ENCODE data around the gene HVCN1. TPM values are rescaled to one million over a fixed set of nuclear protein-coding genes. Genes with fewer than 3 reads are reported as not detected.
"Not testable (repeated sequence)": the region's sequence is repeated elsewhere in the genome, so short reads cannot be mapped to it uniquely, and the experiment has no call there.

The HVCN1 gene, protein sequence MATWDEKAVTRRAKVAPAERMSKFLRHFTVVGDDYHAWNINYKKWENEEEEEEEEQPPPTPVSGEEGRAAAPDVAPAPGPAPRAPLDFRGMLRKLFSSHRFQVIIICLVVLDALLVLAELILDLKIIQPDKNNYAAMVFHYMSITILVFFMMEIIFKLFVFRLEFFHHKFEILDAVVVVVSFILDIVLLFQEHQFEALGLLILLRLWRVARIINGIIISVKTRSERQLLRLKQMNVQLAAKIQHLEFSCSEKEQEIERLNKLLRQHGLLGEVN
- total RNA-seq = 1.3 TPM

DNA sequence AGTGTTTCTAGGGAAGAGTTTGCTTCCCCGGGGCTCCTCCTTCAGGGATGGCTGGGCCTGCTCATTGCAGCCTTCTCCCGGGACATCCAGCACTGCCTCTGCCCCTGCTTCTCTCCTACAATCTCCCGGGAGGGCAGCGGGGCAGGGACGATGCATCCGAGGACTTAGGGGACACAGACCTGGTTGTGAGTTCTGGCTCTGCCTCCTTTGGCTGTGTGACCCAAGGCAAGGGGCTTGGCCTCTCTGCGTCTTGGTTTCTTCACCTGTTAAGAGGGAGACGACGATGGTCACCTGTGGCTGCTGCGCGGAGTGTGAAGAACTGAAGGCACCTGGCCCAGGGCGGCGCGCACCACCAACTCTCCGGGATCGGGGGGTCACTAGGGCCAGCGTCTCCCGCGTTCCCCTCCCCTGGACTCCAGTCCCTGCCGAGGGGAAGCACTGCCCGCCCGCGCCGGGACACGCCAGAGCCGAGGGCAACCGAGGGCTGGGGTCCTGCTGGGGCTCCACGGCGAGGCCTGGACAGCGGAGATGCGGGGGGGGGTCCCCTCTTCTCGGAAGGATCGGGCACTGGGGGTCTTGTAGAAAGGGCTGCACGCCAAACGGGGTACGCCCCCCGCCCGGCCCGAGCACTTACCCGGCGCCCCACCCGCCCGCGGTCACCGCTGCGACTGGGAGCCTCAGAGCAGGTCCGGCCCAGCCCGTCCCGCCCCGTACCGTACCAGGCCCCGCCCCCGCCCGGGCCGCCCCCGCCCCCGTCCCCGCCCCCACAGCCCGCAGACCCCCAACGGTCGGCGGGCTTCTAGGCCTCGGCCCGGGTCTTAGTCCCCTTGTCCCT is at the start of gene HVCN1:
TSS of gene HVCN1 (minus strand) at position 670 of the 835 bp plus-strand sequence. CDS start 5,870 bp downstream, outside the sequence.
- peak; percentile 71 for ATAC-seq

GRCh38 chr12:110737532-110737931 is 48.6 kb upstream of the HVCN1 start:
- ATAC-seq = no peak

GRCh38 chr12:110737016-110737415 is 48.1 kb upstream of the HVCN1 start:
- not testable (repeated sequence) for ATAC-seq

- ATAC-seq = no peak
These were observed 45.0 kb upstream of the HVCN1 start for GRCh38 chr12:110733900-110734299.

GRCh38 chr12:110733089-110733715 is 44.3 kb upstream of the HVCN1 start:
- no peak for ATAC-seq

DNA sequence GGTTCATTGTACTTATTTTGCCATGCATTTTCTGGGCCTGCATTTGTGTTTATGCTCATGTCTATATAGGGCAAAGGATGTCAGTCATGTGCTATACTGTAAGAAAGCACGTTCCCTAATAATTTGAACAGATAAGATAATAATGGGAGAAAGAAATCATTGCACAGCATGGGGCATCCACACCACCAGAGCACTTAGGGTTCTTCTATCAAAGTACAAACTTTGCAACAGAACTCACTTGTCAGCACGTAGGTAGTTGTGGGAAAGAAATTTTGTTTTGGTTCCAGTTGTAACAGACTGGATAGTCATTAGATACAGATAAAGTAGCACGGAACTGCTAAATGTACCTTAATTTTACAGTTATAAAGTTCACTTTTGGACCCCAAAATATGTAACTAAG is 43.7 kb upstream of the HVCN1 start:
- ATAC-seq = no peak

DNA sequence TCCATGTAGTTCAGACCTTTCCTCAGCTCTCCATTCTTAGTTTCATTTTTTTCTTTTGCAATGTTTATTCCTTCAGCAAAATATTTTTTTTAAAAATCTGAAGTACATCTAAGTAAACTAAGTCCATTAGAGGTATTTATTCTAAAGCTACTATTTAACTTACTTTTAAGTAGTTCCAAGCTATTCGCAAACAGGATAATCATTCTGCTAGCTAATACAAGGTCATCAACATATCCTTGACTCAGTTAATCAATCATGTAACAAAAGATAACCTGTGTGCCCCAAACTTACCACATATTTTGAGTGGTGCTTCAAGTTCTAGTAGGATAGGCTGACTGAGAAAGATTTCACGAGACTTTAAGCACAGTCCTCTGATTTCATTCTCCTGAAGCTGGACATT is 42.6 kb upstream of the HVCN1 start:
- ATAC-seq = no peak

- ATAC-seq = no peak
These were observed 39.7 kb upstream of the HVCN1 start for GRCh38 chr12:110728628-110729027.

DNA sequence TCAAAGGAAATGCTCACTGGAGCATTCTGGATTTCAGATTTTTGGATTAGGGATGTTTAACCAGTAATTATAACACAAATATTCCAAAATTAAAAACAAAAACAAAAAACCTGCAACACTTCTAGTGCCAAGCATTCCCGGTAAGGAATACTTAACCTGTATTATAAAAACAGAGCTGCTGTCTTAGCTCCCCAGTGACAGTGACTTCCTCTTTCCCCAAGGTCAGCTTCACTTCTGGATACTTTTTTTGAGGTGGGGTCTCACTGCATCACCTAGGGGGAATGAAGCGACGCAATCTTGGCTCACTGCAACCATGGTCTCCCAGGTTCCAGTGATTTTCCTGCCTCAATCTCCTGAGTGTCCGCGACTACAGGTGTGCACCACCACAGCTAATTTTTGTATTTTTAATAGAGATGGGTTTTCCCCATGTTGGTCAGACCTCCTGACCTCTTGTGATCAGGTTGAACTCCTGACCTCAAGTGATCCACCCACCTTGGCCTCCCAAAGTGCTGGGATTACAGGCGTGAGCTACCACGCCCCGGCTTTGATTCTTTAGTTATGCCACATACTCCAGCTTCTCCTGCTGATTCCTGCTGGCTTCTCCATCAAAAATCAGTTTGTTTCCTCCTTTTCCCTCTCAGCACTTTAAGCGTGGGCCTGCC is 37.9 kb upstream of the HVCN1 start:
- no peak for ATAC-seq

DNA sequence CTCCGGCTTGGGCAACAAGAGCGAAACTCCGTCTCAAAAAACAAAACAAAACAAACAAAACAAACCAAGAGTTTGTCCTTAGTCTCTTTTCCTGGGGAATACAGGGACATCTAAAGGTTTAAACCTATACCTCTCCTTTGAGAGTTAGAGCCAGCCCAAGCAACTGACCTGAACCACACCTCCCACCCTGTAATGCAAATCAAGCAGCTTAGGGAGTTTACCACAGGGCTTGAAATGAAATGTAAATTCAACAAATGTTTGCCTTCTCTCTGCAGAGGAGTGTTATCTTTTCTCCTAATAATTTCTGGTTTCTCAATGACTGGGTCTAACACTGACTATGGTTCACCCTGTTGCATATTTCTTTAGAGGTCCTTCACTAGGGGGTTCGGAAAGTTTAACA is 37.1 kb upstream of the HVCN1 start:
- ATAC-seq = no peak

GRCh38 chr12:110725267-110725666 is 36.4 kb upstream of the HVCN1 start:
- peak; percentile 13 for ATAC-seq

DNA sequence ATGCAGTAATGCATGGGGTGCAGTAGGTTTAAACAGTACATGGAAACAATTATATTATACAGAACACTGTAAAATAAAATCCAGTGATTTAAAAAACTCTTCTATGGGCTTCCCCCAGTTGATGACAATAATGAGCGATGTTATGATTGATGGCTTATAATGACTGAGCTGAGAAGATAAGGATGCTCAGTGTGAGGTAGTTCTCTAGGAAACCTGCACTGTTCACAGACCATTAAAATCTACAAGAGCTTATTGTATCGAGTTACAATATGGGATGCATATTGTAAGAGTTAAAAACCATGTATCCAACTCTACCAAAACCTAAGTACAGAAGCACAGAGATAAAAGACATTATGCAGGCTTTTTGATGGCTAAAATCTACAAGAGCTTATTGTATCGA is 34.0 kb upstream of the HVCN1 start:
- ATAC-seq = not testable (repeated sequence)

- ATAC-seq = no peak
These were observed 32.7 kb upstream of the HVCN1 start for GRCh38 chr12:110721570-110721969.

GRCh38 chr12:110720516-110720915 is 31.6 kb upstream of the HVCN1 start:
- ATAC-seq = no peak

DNA sequence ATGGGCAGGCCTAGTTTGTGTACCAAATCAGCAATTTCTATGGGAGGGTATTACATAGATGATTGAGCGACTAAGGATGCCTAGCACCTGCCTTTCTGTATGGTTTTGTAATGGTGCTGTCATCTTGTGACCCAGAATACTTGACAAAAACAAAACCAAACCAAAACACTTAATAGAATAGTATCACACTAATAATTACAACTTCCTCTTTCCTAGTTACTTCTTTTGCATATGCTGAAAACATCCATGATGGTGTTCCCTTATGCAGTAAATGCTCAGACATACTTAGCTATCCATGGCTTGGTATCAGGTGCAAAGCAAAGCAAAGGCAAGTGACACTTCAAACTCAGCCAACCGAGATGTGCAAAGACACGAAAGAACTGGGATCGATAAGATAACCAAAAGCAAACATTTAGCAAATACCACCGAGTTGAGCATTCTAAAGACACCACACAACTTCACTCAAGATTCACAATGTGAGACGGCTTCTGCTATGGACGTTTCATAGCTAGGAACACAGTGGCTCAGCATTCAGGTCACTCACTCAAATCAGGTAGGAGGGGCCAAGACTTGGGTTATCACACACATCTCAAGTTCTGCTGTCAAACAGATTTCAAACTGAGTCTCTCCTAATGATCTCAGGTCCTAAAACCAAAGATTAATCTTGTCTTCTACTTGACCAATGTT is 29.4 kb upstream of the HVCN1 start:
- ATAC-seq = peak; percentile 37

DNA sequence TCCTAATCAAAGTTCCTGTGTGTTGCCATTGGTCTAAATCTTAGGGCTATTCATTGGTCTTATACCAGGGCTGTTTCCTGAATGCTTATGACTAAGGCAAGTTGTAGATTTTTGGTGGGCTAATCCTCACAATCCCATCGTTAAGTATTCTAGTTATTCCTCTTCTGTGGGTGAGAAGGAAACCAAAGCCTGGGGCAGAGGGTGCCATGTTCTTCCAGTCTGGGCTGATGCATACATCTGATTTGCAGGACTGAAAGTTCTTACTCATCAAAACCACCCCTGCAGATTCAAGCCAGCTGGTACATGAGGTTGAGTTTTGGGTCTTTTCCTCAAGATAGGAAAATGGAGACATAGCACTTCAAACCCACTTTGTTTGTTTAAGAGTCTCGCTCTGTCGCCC is 28.1 kb upstream of the HVCN1 start:
- no peak for ATAC-seq

GRCh38 chr12:110708917-110709316 is 20.0 kb upstream of the HVCN1 start:
- ATAC-seq = no peak

- ATAC-seq = no peak
These were observed 16.4 kb upstream of the HVCN1 start for GRCh38 chr12:110705309-110705708.

DNA sequence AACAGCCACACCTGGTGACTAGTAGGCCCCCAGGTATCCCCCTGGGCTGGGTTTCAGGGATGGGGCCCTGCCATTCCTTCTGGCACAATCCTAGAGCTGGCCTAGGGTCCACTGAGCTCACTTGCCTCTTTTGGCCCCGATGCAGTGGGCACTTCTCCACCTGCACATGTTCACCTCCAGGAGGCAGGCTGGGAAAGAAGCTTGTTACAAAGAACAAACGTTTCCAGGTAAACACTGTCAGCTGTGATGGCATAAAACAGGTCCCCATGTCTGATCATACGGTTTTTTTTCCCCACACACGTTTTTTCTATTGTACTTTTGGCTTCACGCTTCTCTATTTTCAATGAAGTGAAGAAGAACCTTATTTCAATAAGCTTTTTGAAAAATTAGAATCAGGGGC is 15.8 kb upstream of the HVCN1 start:
- ATAC-seq = peak; percentile 26

DNA sequence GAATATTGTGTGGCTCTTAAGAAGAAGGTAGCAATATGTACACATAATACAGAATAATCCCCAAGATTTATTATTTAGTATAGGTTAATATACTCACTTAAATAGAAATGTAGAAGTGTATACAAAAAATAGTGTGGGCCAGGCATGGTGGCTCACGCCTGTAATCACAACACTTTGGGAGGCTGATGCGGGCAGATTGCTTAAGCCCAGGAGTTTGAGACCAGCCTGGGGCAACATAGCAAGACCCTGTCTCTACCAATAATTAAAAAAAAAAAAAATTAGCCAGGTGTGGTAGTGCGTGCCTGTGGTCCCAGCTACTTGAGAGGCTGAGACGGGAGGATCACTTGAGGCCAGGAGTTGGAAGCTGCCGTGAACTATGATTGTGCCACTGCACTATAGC is 15.3 kb upstream of the HVCN1 start:
- ATAC-seq = no peak

GRCh38 chr12:110702081-110702480 is 13.2 kb upstream of the HVCN1 start:
- ATAC-seq = no peak
